Endothelial cell of umbilical vein (primary cell): Measurements from ENCODE around the gene SEPTIN3.

ENCODE experiments used
- POLR2A ChIP-seq: IDR thresholded peaks from 2 replicates; pipeline ENCODE4 v1.6.1; 2012; ENCODE audit warnings: low read depth, mild to moderate bottlenecking, control low read depth, low read length
- TF ChIP-seq, protein P1 (sequence below), 2 donors: IDR thresholded peaks; 1 replicate in 1 of 2; 2 replicates in 1 of 2; pipeline ENCODE4 v1.5.1; 2011; ENCODE audit warnings: low read length in 2 of 2, mild to moderate bottlenecking in 2 of 2, moderate library complexity in 2 of 2, control low read depth in 1 of 2, inconsistent platforms in 1 of 2, low read depth in 1 of 2; ENCODE audit not compliant: insufficient read depth in 1 of 2; ENCODE audit errors: extremely low read depth in 1 of 2

DNA sequence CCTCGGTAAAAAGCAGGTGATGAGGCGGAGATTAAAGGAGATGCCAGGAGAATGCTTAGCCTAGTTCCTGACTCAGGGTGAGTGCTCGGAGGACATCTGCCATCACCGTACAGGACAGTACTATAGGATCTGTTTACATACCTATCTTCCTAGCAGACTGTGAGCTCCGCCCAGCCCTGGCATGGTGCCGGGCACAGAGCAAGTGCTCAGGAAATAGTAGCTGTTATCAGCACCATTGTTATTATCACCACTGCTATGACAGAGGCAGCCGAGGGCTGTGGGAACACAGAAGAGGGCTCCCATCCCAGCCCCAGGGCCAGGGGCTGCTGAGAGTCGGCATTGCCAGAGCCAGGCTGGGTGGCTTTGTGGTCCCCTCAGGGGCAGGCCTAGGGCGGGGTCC is 642 bp upstream of the SEPTIN3 start:
- TF ChIP-seq, protein P1, sequence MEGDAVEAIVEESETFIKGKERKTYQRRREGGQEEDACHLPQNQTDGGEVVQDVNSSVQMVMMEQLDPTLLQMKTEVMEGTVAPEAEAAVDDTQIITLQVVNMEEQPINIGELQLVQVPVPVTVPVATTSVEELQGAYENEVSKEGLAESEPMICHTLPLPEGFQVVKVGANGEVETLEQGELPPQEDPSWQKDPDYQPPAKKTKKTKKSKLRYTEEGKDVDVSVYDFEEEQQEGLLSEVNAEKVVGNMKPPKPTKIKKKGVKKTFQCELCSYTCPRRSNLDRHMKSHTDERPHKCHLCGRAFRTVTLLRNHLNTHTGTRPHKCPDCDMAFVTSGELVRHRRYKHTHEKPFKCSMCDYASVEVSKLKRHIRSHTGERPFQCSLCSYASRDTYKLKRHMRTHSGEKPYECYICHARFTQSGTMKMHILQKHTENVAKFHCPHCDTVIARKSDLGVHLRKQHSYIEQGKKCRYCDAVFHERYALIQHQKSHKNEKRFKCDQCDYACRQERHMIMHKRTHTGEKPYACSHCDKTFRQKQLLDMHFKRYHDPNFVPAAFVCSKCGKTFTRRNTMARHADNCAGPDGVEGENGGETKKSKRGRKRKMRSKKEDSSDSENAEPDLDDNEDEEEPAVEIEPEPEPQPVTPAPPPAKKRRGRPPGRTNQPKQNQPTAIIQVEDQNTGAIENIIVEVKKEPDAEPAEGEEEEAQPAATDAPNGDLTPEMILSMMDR (IDR thresholded peaks at IDR 0.05; ENCODE audit: extremely low read depth in 1 of 2, insufficient read depth in 1 of 2, low read depth in 1 of 2, low read length in 2 of 2): no peak
- no peak for TF ChIP-seq POLR2A
